Panc1 (cell line): ENCODE data around the gene CRTAC1. TPM values are rescaled to one million over a fixed set of nuclear protein-coding genes. Genes with fewer than 3 reads are reported as not detected.

Source experiments
- ATAC-seq: fragments of 200-7000 bp; cut with Tn5 transposase; 2 replicates; pipeline ENCODE4 v1.9.1; 2020; ENCODE audit warnings: mild to moderate bottlenecking, moderate library complexity
- BruUV-seq: library from RNA; stranded (reverse); fragments of 400-500 nt; replicated peaks from 2 replicates; lab custom pipeline; 2021; lab: Mats Ljungman, UMichigan
- CTCF ChIA-PET: fragments of 300-600 bp; sonication (Branson Sonifier 250); formaldehyde crosslinking; loops from one replicate; lab custom pipeline; 2022; ENCODE audit warnings: antibody characterized with exemption; lab: Charles Lee
- POLR2A ChIA-PET: fragments of 300-600 bp; sonication (Branson Sonifier 250); formaldehyde crosslinking; loops from one replicate; lab custom pipeline; 2022; ENCODE audit warnings: antibody characterized with exemption; lab: Charles Lee
- DNase-seq: peaks from one replicate; pipeline ENCODE4 v3.0.0-alpha.2; 2010; ENCODE audit warnings: low read depth, low spot score
- H3K27ac ChIP-seq: 2 replicates; pipeline ENCODE4 v1.5.1; 2011; ENCODE audit warnings: mild to moderate bottlenecking, low read length, inconsistent platforms
- H3K27me3 ChIP-seq: fragments of 200-500 bp; sonication (Bioruptor generic); 2 replicates; pipeline ENCODE4 v1.6.0; 2014; ENCODE audit warnings: low read length, inconsistent platforms; ENCODE audit not compliant: control insufficient read depth, insufficient read depth
- H3K36me3 ChIP-seq: fragments of 200-500 bp; sonication (Bioruptor generic); 2 replicates; pipeline ENCODE4 v1.5.1; 2014; ENCODE audit warnings: inconsistent platforms, mild to moderate bottlenecking, low read length, moderate library complexity; ENCODE audit not compliant: control insufficient read depth, insufficient read depth
- H3K4me1 ChIP-seq: 2 replicates; pipeline ENCODE4 v1.5.1; 2011; ENCODE audit warnings: inconsistent platforms, mild to moderate bottlenecking, low read length, moderate library complexity; ENCODE audit not compliant: control insufficient read depth, insufficient read depth
- H3K4me3 ChIP-seq, 2 experiments: 2 replicates each; pipeline ENCODE4 v1.5.1; 2011 to 2012; ENCODE audit warnings: low read depth in 2 of 2, low read length in 2 of 2, mild to moderate bottlenecking in 2 of 2, inconsistent platforms in 1 of 2, moderate library complexity in 1 of 2
- H3K9me3 ChIP-seq: fragments of 200-500 bp; sonication (Bioruptor generic); 2 replicates; pipeline ENCODE4 v1.5.1; 2014; ENCODE audit warnings: low read depth, mild to moderate bottlenecking, inconsistent platforms, low read length, moderate library complexity; ENCODE audit not compliant: control insufficient read depth, insufficient read depth
- CTCF ChIP-seq: fragments of 450-650 bp; IDR thresholded peaks from 2 replicates; pipeline ENCODE4 v1.5.1; 2017; ENCODE audit warnings: mild to moderate bottlenecking
- POLR2AphosphoS5 ChIP-seq: IDR thresholded peaks from 2 replicates; pipeline ENCODE4 v1.6.1; 2012; ENCODE audit warnings: mild to moderate bottlenecking, low read depth, low read length, moderate library complexity
- REST ChIP-seq, 2 experiments: IDR thresholded peaks; 2 replicates each; pipeline ENCODE4 v1.6.1; 2011 to 2012; ENCODE audit warnings: low read depth in 2 of 2, control low read depth in 1 of 2, low read length in 1 of 2, mild to moderate bottlenecking in 1 of 2, moderate library complexity in 1 of 2; ENCODE audit not compliant: insufficient read depth in 1 of 2
- SIN3A ChIP-seq: IDR thresholded peaks from 2 replicates; pipeline ENCODE4 v1.6.1; 2012; ENCODE audit warnings: low read depth, mild to moderate bottlenecking, low read length, moderate library complexity, borderline replicate concordance; ENCODE audit not compliant: insufficient read depth
- TCF7L2 ChIP-seq: IDR thresholded peaks from 2 replicates; pipeline ENCODE4 v1.6.1; 2011; ENCODE audit warnings: mild to moderate bottlenecking, low read depth, low read length, inconsistent platforms
- in situ Hi-C: cut with HindIII; loops from 2 replicates; pipeline ENCODE4 v1.10.0; 2016; ENCODE audit warnings: low sequenced_read_pairs, low pct_unique_long_range_greater_than_20kb
- intact Hi-C: fragments of 100-400 bp; cut with micrococcal nuclease; formaldehyde crosslinking; loops from one replicate; pipeline ENCODE4 v1.10.0; 2022; ENCODE audit not compliant: unreplicated experiment
- total RNA-seq: library from RNA; stranded (reverse); gene quantifications from one replicate; pipeline ENCODE4 v1.2.1, GENCODE V29; 2021; ENCODE audit not compliant: unreplicated experiment

The CRTAC1 gene
- total RNA-seq, 1 experiment from 2014 or later: 0.23 TPM

GRCh38 chr10:97926055-97926454 lies 104.4 kb downstream of the CRTAC1 start:
- BruUV-seq: no TSS peak
- ChIA-PET POLR2A (no interaction called here), CTCF (interaction anchor here (0.5 kb wide), 1 partner anchor 117 kb away, joined by 3 read pairs; no protein-coding TSS in a partner anchor)
- Histone ChIP-seq H3K27me3 (peaks cover 20% of the 10 kb centered on the region), H3K4me1 (no peaks in the 10 kb centered on the region), H3K36me3 (no peaks in the 10 kb centered on the region), H3K9me3 (no peaks in the 10 kb centered on the region), H3K4me3 (no peak overlapping the region), H3K27ac (no peak overlapping the region)
- ATAC-seq: no peak
- intact Hi-C loops (no loop called here), in situ Hi-C loops (no loop called here)
- no peak for DNase-seq
- TF ChIP-seq TCF7L2: no peak
- TF ChIP-seq CTCF: no peak
- no peak for TF ChIP-seq POLR2AphosphoS5
- no peak for TF ChIP-seq SIN3A
- no peak for TF ChIP-seq REST (IDR thresholded peaks at IDR 0.05; ENCODE audit: insufficient read depth in 1 of 2, low read depth in 2 of 2, low read length in 1 of 2)

DNA sequence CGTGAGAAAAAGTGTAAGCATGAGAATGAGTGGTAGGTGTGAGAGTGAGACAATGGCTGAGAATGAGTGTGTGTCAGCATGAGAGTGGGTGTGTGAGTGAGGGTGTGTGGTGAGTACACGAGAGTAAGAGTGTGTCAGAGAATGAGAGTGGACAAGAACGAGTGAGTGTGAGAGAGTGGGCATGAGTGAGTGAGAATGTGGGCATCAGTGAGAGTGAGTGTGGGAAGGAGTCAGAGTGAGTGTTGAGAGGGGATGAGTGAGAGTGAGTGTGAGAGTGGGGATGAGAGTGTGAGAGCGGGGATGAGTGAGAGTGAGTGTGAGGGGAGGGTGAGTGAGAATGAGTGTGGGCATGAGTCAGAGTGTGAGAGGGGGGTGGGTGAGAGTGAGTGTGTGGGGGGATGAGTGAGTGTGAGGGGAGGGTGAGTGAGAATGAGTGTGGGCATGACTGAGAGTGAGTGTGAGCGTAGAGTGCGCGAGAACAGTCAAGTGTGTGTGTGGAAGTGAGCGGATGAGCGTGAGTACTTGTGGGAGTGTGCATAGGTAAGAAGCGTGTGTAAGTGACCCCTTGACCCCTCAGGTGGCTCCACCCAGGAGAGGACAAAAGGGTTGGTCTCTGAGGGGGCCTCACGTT lies 105.0 kb downstream of the CRTAC1 start:
- POLR2A ChIA-PET: no interaction called here
- no peaks in the 10 kb centered on the region for H3K36me3 ChIP-seq
- CTCF ChIA-PET: no interaction called here
- no TSS peak for BruUV-seq
- intact Hi-C loops (no loop called here), in situ Hi-C loops (no loop called here)
- no peak overlapping the region for H3K4me3 ChIP-seq
- H3K9me3 ChIP-seq: no peaks in the 10 kb centered on the region
- H3K4me1 ChIP-seq: no peaks in the 10 kb centered on the region
- TF ChIP-seq POLR2AphosphoS5: no peak
- no peak for TF ChIP-seq CTCF
- TF ChIP-seq SIN3A: no peak
- no peak for TF ChIP-seq REST (IDR thresholded peaks at IDR 0.05; ENCODE audit: insufficient read depth in 1 of 2, low read depth in 2 of 2, low read length in 1 of 2)
- TF ChIP-seq TCF7L2: no peak
- H3K27me3 ChIP-seq: peaks cover 22% of the 10 kb centered on the region
- H3K27ac ChIP-seq: no peak overlapping the region
- ATAC-seq (no peak), DNase-seq (no peak)
